ENCODE measurements around the gene ZC3H11A.

- TF ChIP-seq POLR2A (IDR thresholded peaks at IDR 0.05; ENCODE audit: low read depth, low read length) (no peak), CTCF (conservative IDR thresholded peaks at IDR 0.05; ENCODE audit: low read depth, low read length) (no peak), RFX5 (IDR thresholded peaks at IDR 0.05; ENCODE audit: low read depth, low read length) (no peak), BHLHE40 (IDR thresholded peaks at IDR 0.05; ENCODE audit: low read depth, low read length) (no peak), SMC3 (IDR thresholded peaks at IDR 0.05; ENCODE audit: low read depth, low read length) (no peak), CHD1 (IDR thresholded peaks at IDR 0.05; ENCODE audit: low read depth, low read length) (no peak), RAD21 (IDR thresholded peaks at IDR 0.05; ENCODE audit: low read length) (no peak)
Measured at GRCh38 chr1:203843435-203843834, 48.0 kb downstream of the ZC3H11A start.
